Thoracic aorta (tissue), 2 donors: ENCODE data around the gene ZNF423. TPM values are rescaled to one million over a fixed set of nuclear protein-coding genes. Genes with fewer than 3 reads are reported as not detected.

Experiments used
- ATAC-seq: fragments of 150-250 bp; one replicate; pipeline ENCODE4 v1.8.0; 2017; ENCODE audit warnings: low read depth; ENCODE audit not compliant: insufficient number of reproducible peaks, low FRiP score
- DNase-seq: peaks from one replicate; pipeline ENCODE4 v3.0.0-alpha.2; 2020; ENCODE audit warnings: low spot score
- H3K27ac ChIP-seq, 2 donors: fragments of 200-600 bp; sonication (generic); 1 replicate in 1 of 2; 2 replicates in 1 of 2; pipeline ENCODE4 v1.5.1; 2016; ENCODE audit warnings: mild to moderate bottlenecking in 2 of 2, moderate library complexity in 2 of 2
- H3K27me3 ChIP-seq: fragments of 200-600 bp; sonication (generic); replicated peaks from 2 replicates; pipeline ENCODE4 v1.6.0; 2016; ENCODE audit warnings: mild to moderate bottlenecking; ENCODE audit not compliant: insufficient read depth
- H3K36me3 ChIP-seq: fragments of 200-600 bp; sonication (generic); one replicate; pipeline ENCODE4 v1.5.1; 2016
- H3K4me1 ChIP-seq, 2 donors: fragments of 200-600 bp; sonication (generic); 1 replicate in 1 of 2; 2 replicates in 1 of 2; pipeline versions ENCODE4 v1.5.1 to v1.6.0; 2016; ENCODE audit warnings: low read depth in 2 of 2, mild to moderate bottlenecking in 1 of 2; ENCODE audit not compliant: control insufficient read depth in 1 of 2
- H3K4me3 ChIP-seq: fragments of 200-600 bp; sonication (generic); 2 replicates; pipeline ENCODE4 v1.5.1; 2016; ENCODE audit warnings: mild to moderate bottlenecking
- H3K9me3 ChIP-seq: fragments of 200-600 bp; sonication (generic); 2 replicates; pipeline ENCODE4 v1.5.1; 2016
- CTCF ChIP-seq: fragments of 200-600 bp; sonication (generic); IDR thresholded peaks from one replicate; pipeline ENCODE4 v1.5.1; 2019; ENCODE audit warnings: antibody characterized with exemption
- total RNA-seq, 2 donors: library from RNA; depleted of rRNA; stranded (reverse); fragments of >200 nt; gene quantifications; one replicate each; pipeline versions ENCODE4 v1.1.0 to v1.2.3, GENCODE V29; 2016

ZNF423 gene
- total RNA-seq, 2 donors from 2014 or later = 16.2 to 22.9 TPM

DNA sequence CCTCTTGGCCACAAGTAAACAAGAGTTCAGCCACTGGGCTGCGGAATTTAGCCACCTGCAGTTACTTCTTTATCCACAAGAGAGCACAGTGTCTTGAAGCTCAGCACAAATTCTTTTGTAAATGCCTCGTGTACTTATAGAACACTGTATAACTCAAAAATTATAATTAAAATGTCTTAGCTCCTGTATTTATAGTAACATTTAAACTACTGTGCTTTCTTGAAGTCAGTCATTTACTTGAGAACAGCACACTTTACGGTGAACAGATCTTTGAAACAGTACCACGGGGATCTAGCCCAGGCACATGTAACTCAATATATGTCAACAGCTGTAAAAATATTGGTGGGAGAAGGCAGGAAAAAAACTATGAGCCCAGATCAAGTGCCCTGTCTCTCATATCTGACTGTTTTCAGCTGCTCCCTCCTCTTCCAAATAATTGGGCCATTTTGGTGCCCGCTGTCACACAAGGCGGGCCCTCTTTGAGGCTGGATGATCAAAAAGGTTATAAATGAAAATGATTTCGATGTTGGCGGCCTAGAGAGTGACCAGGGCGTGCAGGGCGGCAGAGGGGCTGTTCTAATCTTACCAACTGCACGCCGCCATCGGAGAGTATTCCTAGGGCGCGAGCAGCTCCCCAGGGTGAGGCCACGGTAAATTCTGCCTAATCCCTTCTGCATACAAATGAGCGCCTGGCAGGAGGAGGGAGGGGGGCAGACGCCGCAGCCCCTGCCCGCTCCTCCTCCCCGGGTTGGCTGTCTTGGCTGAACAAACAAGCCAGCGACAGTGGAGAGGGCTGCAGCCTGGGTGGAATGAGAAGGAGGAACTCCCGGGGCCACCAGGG lies 299.1 kb downstream of the ZNF423 start:
- no peak for DNase-seq
- H3K36me3 ChIP-seq = no peaks in the 10 kb centered on the region
- H3K27ac ChIP-seq = no peak overlapping the region
- H3K27me3 ChIP-seq = no peaks in the 10 kb centered on the region
- H3K4me3 ChIP-seq = no peak overlapping the region
- H3K4me1 ChIP-seq = peaks cover 0 to 9% of the 10 kb centered on the region in 2 donors
- no peaks in the 10 kb centered on the region for H3K9me3 ChIP-seq
- no peak for ATAC-seq
- peak; percentile 37 for TF ChIP-seq CTCF

DNA sequence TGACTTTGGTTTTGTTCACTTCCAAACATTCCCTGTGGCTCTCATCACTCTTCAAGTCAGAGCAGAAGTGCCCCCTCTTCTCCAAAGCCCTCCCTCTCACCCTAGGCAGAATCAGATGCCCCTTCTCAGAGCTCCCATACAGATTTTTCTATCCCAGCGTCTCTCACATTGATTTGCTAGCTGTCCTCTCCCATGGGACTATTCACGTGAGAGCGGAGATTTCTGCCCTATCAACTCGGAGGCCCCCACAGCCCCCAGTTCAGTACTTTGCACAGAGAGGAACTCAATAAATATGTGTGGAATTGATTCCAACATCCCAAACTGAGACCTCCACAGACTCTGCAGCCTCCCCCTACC lies 299.7 kb downstream of the ZNF423 start:
- no peak for TF ChIP-seq CTCF
- H3K9me3 ChIP-seq = no peaks in the 10 kb centered on the region
- H3K4me3 ChIP-seq = no peak overlapping the region
- ATAC-seq = no peak
- DNase-seq = no peak
- no peaks in the 10 kb centered on the region for H3K27me3 ChIP-seq
- H3K4me1 ChIP-seq = peaks cover 0 to 9% of the 10 kb centered on the region in 2 donors
- no peaks in the 10 kb centered on the region for H3K36me3 ChIP-seq
- H3K27ac ChIP-seq = no peak overlapping the region

DNA sequence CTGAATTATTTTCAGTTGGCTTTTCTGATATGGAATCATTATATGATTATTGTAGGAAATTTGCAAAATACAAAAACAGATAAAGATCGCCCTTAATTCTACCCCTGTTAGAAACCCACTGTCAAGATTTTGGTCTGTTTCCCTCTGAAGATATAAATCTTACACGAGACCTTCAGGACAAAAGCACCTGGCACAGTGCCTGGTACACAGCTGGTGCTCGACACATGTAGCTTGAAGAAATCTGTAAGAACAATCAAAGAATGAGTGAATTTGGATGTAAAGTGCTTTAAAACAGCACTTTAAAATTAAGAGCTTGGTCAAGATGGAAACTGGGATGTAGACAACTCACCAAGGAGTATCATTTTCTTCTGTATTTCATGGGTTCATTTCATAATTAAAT lies 301.2 kb downstream of the ZNF423 start:
- Histone ChIP-seq H3K4me1 (no peaks in the 10 kb centered on the region), H3K4me3 (no peak overlapping the region), H3K9me3 (no peaks in the 10 kb centered on the region), H3K36me3 (no peaks in the 10 kb centered on the region), H3K27ac (no peak overlapping the region), H3K27me3 (no peaks in the 10 kb centered on the region)
- DNase-seq = no peak
- TF ChIP-seq CTCF = no peak
- ATAC-seq = no peak

- Histone ChIP-seq H3K4me1 (no peaks in the 10 kb centered on the region), H3K9me3 (no peaks in the 10 kb centered on the region), H3K36me3 (no peaks in the 10 kb centered on the region), H3K27me3 (no peaks in the 10 kb centered on the region), H3K27ac (no peak overlapping the region), H3K4me3 (no peak overlapping the region)
- DNase-seq (no peak), ATAC-seq (no peak)
- TF ChIP-seq CTCF = no peak
Observed at GRCh38 chr16:49552313-49552928, 303.5 kb downstream of the ZNF423 start.

DNA sequence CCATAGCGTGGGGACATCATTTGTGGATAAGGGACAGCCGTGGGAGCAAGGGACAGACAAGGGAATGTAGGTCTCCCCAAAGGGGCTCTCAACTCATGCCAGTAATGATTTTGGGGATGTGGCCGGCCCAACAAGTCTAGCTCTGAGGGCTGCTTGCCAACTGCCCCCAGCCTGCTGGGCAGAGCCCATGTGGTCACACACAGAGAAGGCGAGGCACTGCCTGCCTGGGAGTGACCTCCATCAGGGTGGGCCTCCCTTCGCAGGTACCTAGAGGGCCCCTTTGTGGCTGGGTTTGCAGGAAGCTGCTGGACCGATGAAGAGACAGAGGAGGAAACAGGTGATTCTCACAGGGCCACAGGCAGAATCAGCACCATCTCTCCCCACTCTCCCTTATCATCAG lies 305.2 kb downstream of the ZNF423 start:
- TF ChIP-seq CTCF = no peak
- ATAC-seq (no peak), DNase-seq (no peak)
- no peak overlapping the region for H3K4me3 ChIP-seq
- no peak overlapping the region for H3K27ac ChIP-seq
- no peaks in the 10 kb centered on the region for H3K4me1 ChIP-seq
- H3K27me3 ChIP-seq = no peaks in the 10 kb centered on the region
- no peaks in the 10 kb centered on the region for H3K9me3 ChIP-seq
- H3K36me3 ChIP-seq = no peaks in the 10 kb centered on the region
